Measurements from ENCODE around the gene DCTN5.

Gene DCTN5

GRCh38 chr16:23666571-23667354, 25.5 kb downstream of the DCTN5 start:
- DNase-seq = no peak

- DNase-seq = no peak
Measured at GRCh38 chr16:23667355-23667659, 26.0 kb downstream of the DCTN5 start.

DNA sequence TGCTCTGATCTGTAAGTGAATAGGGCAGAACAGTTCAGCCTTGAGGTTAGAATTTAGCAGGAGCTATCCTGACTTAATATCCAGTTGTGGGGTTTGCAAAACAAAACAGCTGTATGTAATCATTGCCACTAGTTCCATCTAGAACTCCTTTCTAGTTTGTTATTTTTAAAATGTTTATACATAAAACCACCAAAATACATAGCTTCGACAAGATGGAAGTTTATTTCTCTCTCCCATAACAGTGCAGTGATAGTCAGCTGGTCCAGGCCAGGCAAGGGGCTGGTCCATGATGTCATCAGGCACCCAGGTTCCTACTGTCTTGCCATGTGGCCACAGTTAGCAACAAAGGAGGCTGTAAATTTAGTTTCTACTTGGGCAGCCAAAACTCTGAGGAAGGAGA, 27.0 kb downstream of the DCTN5 start:
- DNase-seq = no peak

GRCh38 chr16:23668873-23669272, 27.6 kb downstream of the DCTN5 start:
- no peak for DNase-seq

DNA sequence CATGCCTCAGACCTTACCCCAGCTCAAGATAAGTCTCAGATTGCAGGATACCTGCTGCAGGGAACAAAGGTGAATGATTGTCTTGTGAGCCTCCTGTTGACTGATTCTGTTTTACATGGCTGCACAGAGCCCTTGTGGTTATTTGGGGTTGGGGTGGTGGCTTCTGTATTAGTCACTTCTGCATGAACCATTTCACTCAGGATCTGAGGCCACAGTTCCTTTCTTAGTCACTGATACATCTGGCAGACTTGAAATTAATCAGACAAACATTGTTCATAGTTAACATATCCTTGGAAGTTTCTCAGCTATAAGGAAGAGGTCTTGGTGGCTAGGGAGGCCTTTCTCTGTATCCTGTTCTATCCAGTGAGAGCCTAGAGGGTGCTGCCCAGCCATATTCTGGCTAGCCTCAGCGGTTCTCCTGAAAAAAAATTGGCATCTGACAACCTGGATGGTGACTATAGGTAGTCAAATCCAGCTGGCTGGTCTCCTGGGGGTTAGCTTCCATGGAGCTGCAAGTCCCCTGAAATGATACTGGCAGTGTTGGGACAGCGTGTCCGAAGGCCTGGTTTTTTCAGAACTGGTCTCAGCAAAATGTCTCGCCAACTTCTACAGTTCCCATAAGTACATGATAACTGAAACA, 29.0 kb downstream of the DCTN5 start:
- peak; percentile 85 for DNase-seq

DNA sequence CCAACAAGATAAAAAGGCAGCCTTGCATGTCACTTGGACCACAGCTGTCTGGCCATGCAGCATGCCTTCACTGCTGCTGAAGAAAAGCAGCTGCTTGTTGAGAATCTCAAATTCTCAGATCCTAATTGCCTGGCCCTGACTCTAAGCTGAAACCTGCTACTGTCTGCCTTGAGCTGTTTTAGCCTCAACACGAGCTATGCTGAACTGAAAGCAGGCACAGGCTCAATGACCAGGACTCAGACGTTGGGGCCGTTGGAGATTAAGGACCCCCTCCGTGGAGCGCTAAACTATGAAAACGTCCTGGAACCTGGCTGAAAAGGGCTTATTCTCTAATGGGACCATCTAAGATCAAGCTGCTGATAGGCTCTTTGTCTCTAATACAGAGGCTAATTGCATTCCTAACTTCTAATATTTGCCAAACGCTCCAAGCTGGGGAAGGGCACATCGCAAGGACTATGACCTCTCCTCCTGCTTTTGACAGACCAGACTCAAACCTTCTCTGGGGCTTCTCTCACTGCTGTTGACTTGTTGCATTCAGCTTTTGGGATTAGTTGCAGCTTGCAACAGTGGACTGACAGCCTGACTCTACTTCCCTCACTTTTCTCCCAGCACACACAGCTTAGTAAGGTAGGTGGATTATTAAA, 32.8 kb downstream of the DCTN5 start:
- no peak for DNase-seq

DNA sequence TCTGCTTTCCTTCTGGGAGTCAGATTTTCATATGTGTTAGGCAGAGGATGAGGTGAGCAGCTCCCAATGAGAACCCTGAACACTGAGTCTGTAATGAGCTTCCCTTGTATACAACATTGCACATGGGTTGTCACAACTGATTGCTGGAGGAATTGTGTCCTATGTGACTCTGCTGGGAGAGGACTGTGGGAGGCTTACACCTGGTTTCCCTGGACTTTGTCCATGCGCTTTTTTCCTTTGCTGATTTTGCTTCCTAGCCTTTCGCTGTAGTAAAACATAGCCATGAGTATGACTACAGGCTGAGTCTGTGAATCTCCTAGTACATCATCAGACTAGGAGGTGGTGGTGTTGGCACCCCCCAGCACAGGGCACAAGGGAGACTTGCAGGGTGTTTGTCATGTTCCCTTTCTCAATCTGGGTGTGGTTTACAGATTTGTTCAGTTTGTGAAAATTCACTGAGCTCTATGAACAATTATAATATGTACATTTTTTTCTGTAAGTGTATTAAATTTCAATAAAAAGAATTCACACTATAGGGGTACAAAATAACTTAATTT, 35.7 kb downstream of the DCTN5 start:
- DNase-seq = no peak

GRCh38 chr16:23678430-23679273, 37.4 kb downstream of the DCTN5 start, which contains the start of gene PLK1:
PLK1 (plus strand) TSS chr16:23678889; CDS start chr16:23678933, 44 bp downstream.
- peak; percentile 77 for DNase-seq

DNA sequence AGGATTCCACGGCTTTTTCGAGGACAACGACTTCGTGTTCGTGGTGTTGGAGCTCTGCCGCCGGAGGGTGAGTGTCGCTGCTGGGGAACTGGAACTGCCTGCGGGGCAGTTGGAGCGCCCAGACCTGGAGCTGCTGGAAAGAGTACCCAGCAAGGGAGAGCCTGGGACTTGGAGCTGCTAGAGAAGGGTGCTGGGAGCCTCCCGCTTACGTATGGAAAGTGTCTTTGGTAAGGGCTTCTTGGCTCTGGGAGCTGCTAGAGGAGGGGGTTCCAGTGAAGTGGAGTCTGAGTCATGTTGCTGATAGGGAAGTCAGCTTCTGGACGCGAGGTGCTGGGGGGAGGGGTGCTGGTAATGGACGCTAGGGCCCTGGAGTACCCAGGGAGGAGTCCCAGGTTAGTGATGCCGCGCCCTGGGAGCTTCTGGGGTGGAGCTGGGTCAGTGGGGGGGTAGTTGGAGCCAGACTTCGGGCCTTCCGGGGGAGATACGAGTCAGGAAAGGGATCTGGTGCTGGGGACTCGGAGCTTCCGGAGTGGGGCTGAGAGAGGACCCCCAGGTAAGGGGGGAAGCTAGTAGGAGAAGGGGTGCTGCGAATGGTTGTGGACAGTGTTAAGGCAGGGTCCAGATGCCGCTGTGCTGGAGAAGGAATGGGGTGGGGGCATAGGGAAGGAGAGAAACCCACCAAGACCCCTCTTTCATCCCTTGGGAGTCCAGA, 38.2 kb downstream of the DCTN5 start:
- DNase-seq = peak; percentile 23

GRCh38 chr16:23679986-23680336, 38.7 kb downstream of the DCTN5 start:
- DNase-seq = no peak

- peak; percentile 13 for DNase-seq
Measured at GRCh38 chr16:23682181-23682580, 40.9 kb downstream of the DCTN5 start.

GRCh38 chr16:23683487-23683886, 42.2 kb downstream of the DCTN5 start:
- no peak for DNase-seq

DNA sequence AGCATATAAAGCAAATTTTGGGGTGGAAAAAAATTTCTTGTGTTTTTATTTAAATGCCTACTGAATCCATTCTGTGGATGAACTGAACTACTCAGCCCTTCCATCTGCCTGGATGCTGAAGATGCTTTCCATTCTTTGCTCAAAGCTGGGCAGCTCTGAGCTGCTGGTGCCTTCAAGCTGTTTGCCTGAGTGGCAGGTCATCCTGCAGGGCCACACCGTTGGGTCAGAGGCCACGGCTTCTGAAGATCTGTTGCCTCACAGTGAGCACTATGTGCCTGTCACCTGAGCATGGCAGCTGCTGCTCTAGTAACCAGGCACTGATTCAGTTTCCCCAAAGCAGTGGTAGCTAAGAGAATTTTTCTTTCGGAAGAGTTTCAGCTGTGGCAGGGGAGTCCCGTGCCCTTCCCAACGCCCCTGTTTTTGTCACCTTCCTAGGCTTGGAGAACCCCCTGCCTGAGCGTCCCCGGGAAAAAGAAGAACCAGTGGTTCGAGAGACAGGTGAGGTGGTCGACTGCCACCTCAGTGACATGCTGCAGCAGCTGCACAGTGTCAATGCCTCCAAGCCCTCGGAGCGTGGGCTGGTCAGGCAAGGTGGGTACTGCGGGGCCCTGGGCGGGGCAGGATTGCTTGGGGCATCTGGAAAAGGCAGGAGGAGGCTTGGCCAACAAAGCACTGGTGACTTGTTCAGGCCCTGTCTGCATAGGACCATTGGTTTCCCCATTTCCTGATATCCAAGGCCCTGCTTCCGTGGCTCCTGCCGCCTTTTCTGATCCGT, 46.0 kb downstream of the DCTN5 start:
- DNase-seq = no peak

DNA sequence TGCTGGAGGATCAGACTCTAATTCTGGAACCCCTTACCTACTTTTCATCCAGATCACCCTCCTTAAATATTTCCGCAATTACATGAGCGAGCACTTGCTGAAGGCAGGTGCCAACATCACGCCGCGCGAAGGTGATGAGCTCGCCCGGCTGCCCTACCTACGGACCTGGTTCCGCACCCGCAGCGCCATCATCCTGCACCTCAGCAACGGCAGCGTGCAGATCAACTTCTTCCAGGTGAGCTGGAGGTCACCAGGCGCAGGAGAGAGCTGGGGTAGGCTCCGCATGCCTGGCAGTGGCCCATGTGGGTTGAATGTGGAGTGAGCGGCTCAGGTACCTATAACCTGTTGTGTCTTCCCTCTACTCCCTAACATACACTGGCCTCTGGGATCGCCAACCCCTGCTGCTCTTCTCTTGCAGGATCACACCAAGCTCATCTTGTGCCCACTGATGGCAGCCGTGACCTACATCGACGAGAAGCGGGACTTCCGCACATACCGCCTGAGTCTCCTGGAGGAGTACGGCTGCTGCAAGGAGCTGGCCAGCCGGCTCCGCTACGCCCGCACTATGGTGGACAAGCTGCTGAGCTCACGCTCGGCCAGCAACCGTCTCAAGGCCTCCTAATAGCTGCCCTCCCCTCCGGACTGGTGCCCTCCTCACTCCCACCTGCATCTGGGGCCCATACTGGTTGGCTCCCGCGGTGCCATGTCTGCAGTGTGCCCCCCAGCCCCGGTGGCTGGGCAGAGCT, 48.3 kb downstream of the DCTN5 start:
- DNase-seq = no peak

DNA sequence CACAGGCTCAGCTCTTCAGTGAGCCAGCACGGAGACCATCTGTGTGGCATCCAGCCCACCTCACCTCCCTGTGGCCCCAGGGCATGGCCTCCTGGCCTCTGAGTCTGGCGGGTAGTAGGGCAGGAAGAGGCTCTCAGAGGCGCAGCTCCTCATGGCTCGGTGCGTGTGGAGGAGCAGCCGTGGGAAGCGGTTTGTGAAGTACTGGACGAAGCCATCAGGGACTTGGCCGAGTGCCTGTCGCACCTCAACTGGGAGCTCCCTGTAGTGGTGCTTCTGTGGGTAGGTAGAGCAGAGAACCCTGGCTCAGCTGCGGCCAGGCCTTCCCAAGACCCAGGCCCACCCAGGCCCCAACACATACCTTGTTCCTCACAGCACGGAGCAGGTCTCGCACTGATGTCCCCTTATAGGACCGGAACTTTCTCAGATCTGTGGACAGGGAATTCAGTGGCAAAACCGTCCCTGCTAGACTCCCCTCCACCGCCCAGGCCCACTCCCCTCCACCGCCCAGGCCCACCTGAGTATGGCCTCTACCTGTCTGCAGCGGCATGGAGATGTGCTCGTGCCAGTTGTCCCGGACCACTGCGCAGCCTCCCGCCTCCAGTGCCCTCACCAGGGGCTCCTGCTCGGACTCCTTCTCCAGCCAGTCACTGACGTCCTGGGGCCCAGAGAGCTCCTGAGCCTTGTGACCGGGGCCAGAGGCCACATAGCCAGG, 49.7 kb downstream of the DCTN5 start:
- no peak for DNase-seq

- DNase-seq = no peak
Measured at GRCh38 chr16:23691483-23692189, 50.4 kb downstream of the DCTN5 start.

DNA sequence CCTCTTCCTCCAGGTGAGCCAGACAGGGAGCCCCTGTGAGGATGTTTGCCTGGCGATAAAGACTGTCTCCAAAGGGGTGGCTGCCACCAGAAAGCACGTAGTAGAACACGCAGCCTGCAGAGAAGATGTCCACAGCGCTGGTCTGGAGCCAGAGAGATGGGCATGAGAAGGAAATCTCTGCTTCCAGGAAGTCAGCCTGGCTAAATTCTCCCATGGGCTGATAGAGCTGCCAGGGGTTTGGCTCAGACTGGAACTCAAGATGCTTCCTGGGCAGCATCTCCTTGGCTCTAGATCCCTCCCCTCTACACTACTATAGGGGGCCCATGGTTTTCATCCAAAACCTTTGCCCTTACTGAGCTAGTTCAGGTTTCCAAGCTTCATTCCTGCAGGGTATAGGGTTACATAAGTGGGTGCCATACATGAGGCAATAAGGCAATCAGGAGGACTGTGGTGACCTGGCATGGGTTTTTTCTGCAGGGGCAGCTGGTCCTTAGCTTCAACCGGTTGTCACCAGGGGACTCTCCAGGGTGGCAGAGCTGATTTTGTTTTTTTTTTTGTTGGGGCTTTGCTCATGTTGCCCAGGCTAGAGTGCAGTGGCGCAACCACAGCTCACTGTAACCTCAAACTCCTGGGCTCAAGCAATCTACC, 51.0 kb downstream of the DCTN5 start:
- no peak for DNase-seq

GRCh38 chr16:23694265-23694643, 53.0 kb downstream of the DCTN5 start:
- no peak for DNase-seq
